ENCODE data around the gene SULT1A1. TPM values are rescaled to one million over a fixed set of nuclear protein-coding genes. Genes with fewer than 3 reads are reported as not detected.
"Not testable (repeated sequence)": the region's sequence is repeated elsewhere in the genome, so short reads cannot be mapped to it uniquely, and the experiment has no call there.

SULT1A1 gene
- total and polyA plus RNA-seq, 2 donors (not counting 1 experiment from before 2014, with no cell fraction given), result 4.2 to 7.1 TPM

DNA sequence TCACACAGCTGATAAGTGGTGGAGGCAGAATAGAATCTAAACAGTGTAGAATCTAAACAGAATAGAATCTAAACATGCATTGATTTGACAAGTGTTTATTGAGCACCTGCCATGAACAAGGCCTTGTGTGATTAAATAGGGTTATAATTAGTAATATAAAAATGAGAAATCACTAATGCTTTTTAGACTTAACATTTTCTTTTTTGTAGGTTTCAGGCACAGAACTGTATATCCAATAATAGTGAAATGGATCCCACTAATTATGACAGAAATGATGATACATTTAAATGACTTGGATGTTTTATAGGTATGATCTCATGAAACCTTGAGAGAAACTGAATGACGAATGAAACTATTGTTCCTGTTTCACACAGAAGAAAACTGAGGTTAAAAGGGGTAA lies 27.9 kb upstream of the SULT1A1 start, which contains the start of gene NPIPB8:
TSS of gene NPIPB8 (plus strand) at position 301 of the 400 bp plus-strand sequence. CDS start 296 bp downstream, outside the sequence.
- intact Hi-C loops (cut with micrococcal nuclease); H3K79me2 ChIP-seq (ENCODE audit: control insufficient read depth, insufficient read depth, low read length); H3K27ac Mint-ChIP-seq; H3K9me3 ChIP-seq (ENCODE audit: control extremely low read depth in 1 of 3, control insufficient read depth in 2 of 3, insufficient read depth in 1 of 3, low read length in 2 of 3); POLR2A ChIA-PET; H4K20me1 ChIP-seq (ENCODE audit: control insufficient read depth, insufficient read depth, low read length, poor library complexity, severe bottlenecking); H3K4me1 ChIP-seq (ENCODE audit: control insufficient read depth in 2 of 2, insufficient read depth in 2 of 2, low read length in 2 of 2); H3K4me1 Mint-ChIP-seq; H3K4me2 ChIP-seq (replicated peaks; ENCODE audit: low read depth, low read length, poor library complexity, severe bottlenecking); H3K27ac ChIP-seq (ENCODE audit: low read length in 2 of 2); H3K9ac ChIP-seq (ENCODE audit: low read length); ATAC-seq (ENCODE audit: low read depth); H3K27me3 ChIP-seq (replicated peaks in 1 of 4; ENCODE audit: control extremely low read depth in 1 of 4, control insufficient read depth in 3 of 4, insufficient read depth in 4 of 4, low read length in 3 of 4); H3K27me3 Mint-ChIP-seq; H3K9me3 Mint-ChIP-seq (ENCODE audit: insufficient read depth); H2AFZ ChIP-seq (ENCODE audit: insufficient read depth, low read depth, low read length, poor library complexity, severe bottlenecking); H3K36me3 ChIP-seq (replicated peaks in 1 of 2; ENCODE audit: control extremely low read depth in 1 of 2, control insufficient read depth in 1 of 2, extremely low read depth in 1 of 2, insufficient read depth in 2 of 2, low read length in 1 of 2); H3K4me3 Mint-ChIP-seq; H3K4me3 ChIP-seq (ENCODE audit: control extremely low read depth in 1 of 5, extremely low read depth in 1 of 5, insufficient read depth in 1 of 5, low read depth in 2 of 5, low read length in 4 of 5); CTCF ChIA-PET; DNase-seq: not testable (repeated sequence)
- WGBS (ENCODE audit: insufficient coverage), result no CpG with 5 or more reads among the region's 1 CpG

GRCh38 chr16:28636093-28636823 lies 26.4 kb upstream of the SULT1A1 start:
- intact Hi-C loops (cut with micrococcal nuclease); POLR2A ChIA-PET; H3K27ac Mint-ChIP-seq; H3K27me3 ChIP-seq (replicated peaks in 1 of 4; ENCODE audit: control extremely low read depth in 1 of 4, control insufficient read depth in 3 of 4, insufficient read depth in 4 of 4, low read length in 3 of 4); H3K4me3 Mint-ChIP-seq; H3K27ac ChIP-seq (ENCODE audit: low read length in 2 of 2); H2AFZ ChIP-seq (ENCODE audit: insufficient read depth, low read depth, low read length, poor library complexity, severe bottlenecking); H3K4me2 ChIP-seq (replicated peaks; ENCODE audit: low read depth, low read length, poor library complexity, severe bottlenecking); H3K4me1 ChIP-seq (ENCODE audit: control insufficient read depth in 2 of 2, insufficient read depth in 2 of 2, low read length in 2 of 2); H3K9me3 ChIP-seq (ENCODE audit: control extremely low read depth in 1 of 3, control insufficient read depth in 2 of 3, insufficient read depth in 1 of 3, low read length in 2 of 3); H3K4me3 ChIP-seq (ENCODE audit: control extremely low read depth in 1 of 5, extremely low read depth in 1 of 5, insufficient read depth in 1 of 5, low read depth in 2 of 5, low read length in 4 of 5); H3K79me2 ChIP-seq (ENCODE audit: control insufficient read depth, insufficient read depth, low read length); H3K9me3 Mint-ChIP-seq (ENCODE audit: insufficient read depth); H3K9ac ChIP-seq (ENCODE audit: low read length); CTCF ChIA-PET; H3K27me3 Mint-ChIP-seq; H4K20me1 ChIP-seq (ENCODE audit: control insufficient read depth, insufficient read depth, low read length, poor library complexity, severe bottlenecking); DNase-seq; H3K36me3 ChIP-seq (replicated peaks in 1 of 2; ENCODE audit: control extremely low read depth in 1 of 2, control insufficient read depth in 1 of 2, extremely low read depth in 1 of 2, insufficient read depth in 2 of 2, low read length in 1 of 2); H3K4me1 Mint-ChIP-seq; ATAC-seq (ENCODE audit: low read depth): not testable (repeated sequence)
- no CpG with 5 or more reads among the region's 5 CpGs for WGBS (ENCODE audit: insufficient coverage)

DNA sequence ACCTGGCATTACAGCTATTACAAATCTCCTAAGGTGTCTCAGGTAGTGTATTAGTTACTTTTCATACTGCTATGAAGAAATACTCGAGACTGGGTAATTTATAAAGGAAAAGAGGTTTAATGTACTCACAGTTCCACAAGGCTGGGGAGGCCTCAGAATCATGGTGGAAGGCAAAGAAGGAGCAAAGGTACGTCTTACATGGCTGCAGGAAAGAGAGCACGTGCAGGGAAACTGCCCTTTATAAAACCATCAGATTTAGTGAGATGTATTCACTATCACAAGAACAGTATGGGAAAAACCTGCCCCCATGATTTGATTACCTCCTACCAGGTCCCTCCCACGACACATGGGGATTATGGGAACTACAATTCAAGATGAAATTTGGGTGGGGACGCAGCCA lies 21.1 kb upstream of the SULT1A1 start:
- H3K27me3 Mint-ChIP-seq, result peaks cover 16% of the 10 kb centered on the region
- H3K36me3 ChIP-seq (replicated peaks in 1 of 2; ENCODE audit: control extremely low read depth in 1 of 2, control insufficient read depth in 1 of 2, extremely low read depth in 1 of 2, insufficient read depth in 2 of 2, low read length in 1 of 2); H2AFZ ChIP-seq (ENCODE audit: insufficient read depth, low read depth, low read length, poor library complexity, severe bottlenecking); H3K4me1 Mint-ChIP-seq; intact Hi-C loops (cut with micrococcal nuclease); H4K20me1 ChIP-seq (ENCODE audit: control insufficient read depth, insufficient read depth, low read length, poor library complexity, severe bottlenecking); H3K4me2 ChIP-seq (replicated peaks; ENCODE audit: low read depth, low read length, poor library complexity, severe bottlenecking); H3K9ac ChIP-seq (ENCODE audit: low read length); CTCF ChIA-PET; H3K27ac ChIP-seq (ENCODE audit: low read length in 2 of 2); H3K4me3 Mint-ChIP-seq; H3K27me3 ChIP-seq (replicated peaks in 1 of 4; ENCODE audit: control extremely low read depth in 1 of 4, control insufficient read depth in 3 of 4, insufficient read depth in 4 of 4, low read length in 3 of 4); POLR2A ChIA-PET; H3K4me3 ChIP-seq (ENCODE audit: control extremely low read depth in 1 of 5, extremely low read depth in 1 of 5, insufficient read depth in 1 of 5, low read depth in 2 of 5, low read length in 4 of 5); DNase-seq; H3K79me2 ChIP-seq (ENCODE audit: control insufficient read depth, insufficient read depth, low read length); H3K27ac Mint-ChIP-seq; H3K4me1 ChIP-seq (ENCODE audit: control insufficient read depth in 2 of 2, insufficient read depth in 2 of 2, low read length in 2 of 2); H3K9me3 ChIP-seq (ENCODE audit: control extremely low read depth in 1 of 3, control insufficient read depth in 2 of 3, insufficient read depth in 1 of 3, low read length in 2 of 3); H3K9me3 Mint-ChIP-seq (ENCODE audit: insufficient read depth); ATAC-seq (ENCODE audit: low read depth): not testable (repeated sequence)
- no CpG with 5 or more reads among the region's 5 CpGs for WGBS (ENCODE audit: insufficient coverage)
